GM21367 (cell line): Measurements from ENCODE around the gene KHDRBS1.
"Not testable (repeated sequence)": the region's sequence is repeated elsewhere in the genome, so short reads cannot be mapped to it uniquely, and the experiment has no call there.

Experiments used
- ATAC-seq: cut with Tn5 transposase; IDR thresholded peaks from one replicate; pipeline ENCODE4 v1.9.1; 2021; ENCODE audit not compliant: unreplicated experiment

Gene KHDRBS1

GRCh38 chr1:32062867-32063230 is 49.2 kb downstream of the KHDRBS1 start:
- ATAC-seq = no peak

DNA sequence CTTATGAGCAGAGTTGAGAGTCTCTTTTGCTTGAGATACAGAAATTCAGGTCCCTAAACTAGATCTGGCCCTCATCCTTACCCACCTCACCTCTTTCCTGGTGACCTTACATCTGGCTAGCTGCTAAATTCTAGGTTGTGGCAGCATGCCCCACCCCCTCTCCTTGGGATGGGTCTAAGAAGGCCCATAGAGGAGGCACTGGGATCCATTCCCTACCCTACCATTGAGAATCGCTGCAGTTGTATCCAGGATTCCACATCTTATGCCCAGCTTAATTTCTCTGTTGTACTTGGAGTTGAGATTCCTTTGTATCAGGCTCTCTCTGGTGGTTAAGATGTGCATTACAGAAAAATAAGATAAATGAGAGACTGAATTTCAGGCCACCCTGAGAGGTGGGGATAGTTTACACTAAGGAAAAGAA is 49.6 kb downstream of the KHDRBS1 start:
- ATAC-seq = no peak

- ATAC-seq = not testable (repeated sequence)
Observed at GRCh38 chr1:32065613-32066488, 52.2 kb downstream of the KHDRBS1 start.

- no peak for ATAC-seq
Observed at GRCh38 chr1:32066489-32066873, 52.8 kb downstream of the KHDRBS1 start.

DNA sequence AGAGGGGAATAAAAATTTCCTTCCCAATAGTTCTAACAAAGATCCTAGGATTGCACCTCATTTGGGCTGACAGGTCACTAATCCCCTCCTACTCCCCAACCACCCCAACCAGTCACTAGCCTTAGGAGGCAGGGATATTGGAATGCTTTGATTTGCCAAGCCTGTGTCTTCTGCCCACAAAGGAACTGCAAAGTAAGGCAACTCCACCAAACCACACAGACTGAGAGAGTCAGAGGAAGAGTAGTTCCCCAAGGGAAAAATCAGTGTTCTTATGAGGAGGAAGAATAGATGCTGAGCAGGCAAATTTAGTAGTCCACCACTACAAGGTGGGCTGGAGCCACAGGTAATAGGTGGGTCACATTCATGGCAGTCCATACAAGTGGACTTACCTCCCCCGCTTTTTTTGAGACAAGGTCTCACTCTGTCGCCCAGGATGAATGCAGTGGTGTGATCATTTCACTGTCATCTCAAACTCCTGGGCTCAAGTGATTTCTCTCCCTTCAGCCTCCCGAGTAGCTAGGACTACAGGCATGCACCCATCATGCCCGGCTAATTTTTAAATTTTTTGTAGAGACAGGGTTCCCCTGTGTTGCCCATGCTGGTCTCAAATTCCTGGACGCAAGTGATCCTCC is 55.4 kb downstream of the KHDRBS1 start:
- no peak for ATAC-seq

- ATAC-seq = no peak
Observed at GRCh38 chr1:32071758-32072621, 58.3 kb downstream of the KHDRBS1 start.

GRCh38 chr1:32072622-32073298 is 59.1 kb downstream of the KHDRBS1 start, which contains the start of gene TMEM39B:
TMEM39B (plus strand) TSS chr1:32072939; CDS start chr1:32073048, 109 bp downstream.
- ATAC-seq = peak; percentile 72

DNA sequence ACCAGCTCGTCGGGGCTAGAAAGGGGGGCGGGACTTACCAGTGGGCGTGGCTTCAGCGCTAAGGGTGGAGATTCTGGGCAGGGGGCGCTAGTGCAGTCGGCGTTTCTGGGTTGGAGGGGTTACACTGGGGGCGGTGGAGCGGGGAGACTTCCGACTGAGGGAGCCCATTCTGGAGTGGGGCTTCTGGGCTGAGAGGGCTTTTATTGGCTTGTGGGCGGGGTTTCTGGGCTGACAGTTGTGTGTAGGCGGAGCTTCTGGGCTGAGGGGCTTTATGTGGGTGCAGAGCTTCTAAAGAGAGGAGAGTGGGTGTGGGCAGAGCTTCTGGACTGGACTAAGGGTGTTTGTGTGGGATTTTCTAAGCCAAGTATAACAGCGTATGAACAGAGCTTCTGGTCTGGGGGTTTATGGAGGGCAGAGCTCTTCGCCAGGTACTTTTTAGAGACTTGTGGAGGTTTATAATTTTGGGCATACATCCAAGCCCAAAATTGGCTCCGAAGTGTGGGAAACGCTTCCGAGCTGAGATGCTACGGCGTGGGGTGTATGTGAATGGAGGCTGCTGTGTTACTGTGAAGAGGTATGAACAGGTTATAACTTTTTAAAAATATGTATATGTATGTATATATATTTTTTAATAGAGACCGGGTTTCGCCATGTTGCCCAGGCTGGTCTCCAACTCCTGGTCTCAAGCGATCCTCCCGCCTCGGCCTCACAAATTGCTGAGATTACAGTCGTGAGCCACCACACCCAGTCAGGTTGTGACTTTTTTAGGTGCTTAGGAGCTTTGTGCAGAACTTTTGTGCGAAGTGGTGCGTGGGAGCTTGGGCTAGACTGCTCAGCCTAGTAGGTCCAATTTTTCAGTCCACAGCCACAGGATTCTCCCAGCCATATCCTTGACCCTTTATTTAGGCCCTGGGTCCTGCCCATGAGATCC is 59.9 kb downstream of the KHDRBS1 start:
- ATAC-seq = peak; percentile 28

GRCh38 chr1:32074841-32075240 is 61.2 kb downstream of the KHDRBS1 start:
- no peak for ATAC-seq

- no peak for ATAC-seq
Observed at GRCh38 chr1:32077451-32077850, 63.8 kb downstream of the KHDRBS1 start.

DNA sequence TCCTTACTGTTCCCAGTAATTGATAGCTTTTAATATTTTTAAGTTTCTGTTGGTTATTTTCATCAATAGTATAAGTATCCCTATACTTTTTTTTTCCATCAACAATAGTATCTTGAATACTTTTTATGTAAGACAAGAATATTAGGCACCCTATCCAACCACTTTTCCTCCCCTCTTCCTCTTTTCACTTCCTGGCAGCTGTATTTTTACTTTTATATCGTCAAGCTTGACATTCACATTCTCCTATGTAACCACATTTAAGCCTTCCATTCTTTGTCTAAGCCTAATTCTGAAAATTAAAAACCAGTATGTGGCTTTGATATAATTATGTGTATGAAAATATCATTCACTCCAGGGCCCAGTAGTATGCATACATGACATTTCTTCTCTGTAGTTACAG is 68.4 kb downstream of the KHDRBS1 start:
- no peak for ATAC-seq

DNA sequence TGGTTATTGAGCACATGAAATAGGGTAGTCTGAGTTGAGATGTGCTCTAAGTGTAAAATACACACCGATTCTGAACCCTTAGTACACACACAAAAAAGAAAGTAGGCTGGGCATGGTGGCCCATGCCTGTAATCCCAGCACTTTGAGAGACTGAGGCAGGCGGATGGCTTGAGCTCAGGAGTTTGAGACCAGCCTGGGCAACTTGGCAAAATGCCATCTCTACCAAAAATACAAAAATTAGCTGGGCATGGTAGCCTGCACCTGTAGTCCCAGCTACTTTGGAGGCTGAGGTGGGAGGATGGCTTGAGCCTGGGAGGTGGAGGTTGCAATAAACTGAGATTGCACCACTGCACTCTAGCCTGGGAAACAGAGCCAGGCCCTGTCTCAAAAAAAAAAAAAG is 72.7 kb downstream of the KHDRBS1 start:
- not testable (repeated sequence) for ATAC-seq

- no peak for ATAC-seq
Observed at GRCh38 chr1:32091176-32091575, 77.5 kb downstream of the KHDRBS1 start.

- no peak for ATAC-seq
Observed at GRCh38 chr1:32091591-32091990, 77.9 kb downstream of the KHDRBS1 start.
